NCI-H1092 treated with DMSO at 0.1 percent for 48 hours (cell line): Measurements from ENCODE around the gene RLF.
"Not testable (repeated sequence)": the region's sequence is repeated elsewhere in the genome, so short reads cannot be mapped to it uniquely, and the experiment has no call there.

Source experiments
- DNase-seq: peaks from one replicate; lab custom pipeline; 2025; lab: John Stamatoyannopoulos, UW

Gene RLF

GRCh38 chr1:40162753-40163441 is 1.7 kb downstream of the RLF start:
- DNase-seq: peak; percentile 93

GRCh38 chr1:40167317-40167716 is 6.1 kb downstream of the RLF start:
- DNase-seq: peak; percentile 86

- peak; percentile 88 for DNase-seq
These were observed 9.8 kb downstream of the RLF start for GRCh38 chr1:40171036-40171435.

- no peak for DNase-seq
These were observed 13.6 kb downstream of the RLF start for GRCh38 chr1:40174788-40175187.

GRCh38 chr1:40176989-40177388 is 15.8 kb downstream of the RLF start:
- DNase-seq: not testable (repeated sequence)

- no peak for DNase-seq
These were observed 17.0 kb downstream of the RLF start for GRCh38 chr1:40178200-40178599.

- DNase-seq: no peak
These were observed 18.4 kb downstream of the RLF start for GRCh38 chr1:40179496-40180089.

- DNase-seq: peak; percentile 54
These were observed 22.0 kb downstream of the RLF start for GRCh38 chr1:40183055-40183710.

- no peak for DNase-seq
These were observed 23.0 kb downstream of the RLF start for GRCh38 chr1:40184193-40184592.

- DNase-seq: no peak
These were observed 25.0 kb downstream of the RLF start for GRCh38 chr1:40185951-40186864.

- no peak for DNase-seq
These were observed 26.2 kb downstream of the RLF start for GRCh38 chr1:40187399-40187798.

GRCh38 chr1:40194639-40195038 is 33.5 kb downstream of the RLF start:
- DNase-seq: not testable (repeated sequence)

GRCh38 chr1:40197656-40198055 is 36.5 kb downstream of the RLF start:
- no peak for DNase-seq

- DNase-seq: no peak
These were observed 37.9 kb downstream of the RLF start for GRCh38 chr1:40199126-40199525.

GRCh38 chr1:40204856-40205255 is 43.7 kb downstream of the RLF start:
- no peak for DNase-seq

- no peak for DNase-seq
These were observed 49.5 kb downstream of the RLF start for GRCh38 chr1:40210511-40211204.

GRCh38 chr1:40218333-40218732 is 57.1 kb downstream of the RLF start:
- DNase-seq: no peak

GRCh38 chr1:40221471-40221905 is 60.3 kb downstream of the RLF start:
- DNase-seq: not testable (repeated sequence)

GRCh38 chr1:40221977-40222772 is 61.0 kb downstream of the RLF start:
- no peak for DNase-seq

- DNase-seq: no peak
These were observed 62.9 kb downstream of the RLF start for GRCh38 chr1:40224040-40224439.

- no peak for DNase-seq
These were observed 65.0 kb downstream of the RLF start for GRCh38 chr1:40226192-40226591.
